SU-DHL-6 (cell line): Measurements from ENCODE around the gene TOLLIP.

Experiments used
- H2AFZ ChIP-seq: fragments of 200-600 bp; sonication (generic); 2 replicates; pipeline ENCODE4 v1.6.1; 2014; ENCODE audit warnings: low read depth, mild to moderate bottlenecking, moderate library complexity, mixed read lengths, antibody characterized with exemption, low read length; ENCODE audit not compliant: severe bottlenecking
- H3F3A ChIP-seq: fragments of 200-600 bp; shearing (Covaris generic); 2 replicates; pipeline ENCODE4 v1.6.0; 2016; ENCODE audit warnings: antibody characterized with exemption, mild to moderate bottlenecking; ENCODE audit not compliant: insufficient read depth
- H3K27ac ChIP-seq: fragments of 200-600 bp; sonication (generic); 2 replicates; pipeline ENCODE4 v1.5.1; 2016; ENCODE audit warnings: low read depth, mild to moderate bottlenecking, low read length, moderate library complexity, mixed read lengths
- H3K27me3 ChIP-seq: fragments of 200-600 bp; sonication (generic), shearing (Covaris generic); 2 replicates; pipeline ENCODE4 v1.6.0; 2014; ENCODE audit warnings: mild to moderate bottlenecking, low read length
- H3K36me3 ChIP-seq: fragments of 200-600 bp; sonication (generic); 2 replicates; pipeline ENCODE4 v1.6.1; 2014; ENCODE audit warnings: mild to moderate bottlenecking, low read length, mixed read lengths
- H3K4me2 ChIP-seq: fragments of 300-600, 200-600 bp; shearing (Covaris generic), sonication (generic); 2 replicates; pipeline ENCODE4 v1.6.0; 2014; ENCODE audit warnings: low read length, low read depth, mild to moderate bottlenecking; ENCODE audit not compliant: poor library complexity, severe bottlenecking
- H3K4me3 ChIP-seq: fragments of 200-600 bp; sonication (generic); 2 replicates; pipeline ENCODE4 v1.5.1; 2014; ENCODE audit warnings: antibody characterized with exemption, low read length, mild to moderate bottlenecking, mixed read lengths; ENCODE audit not compliant: insufficient read depth, poor library complexity, severe bottlenecking
- H3K79me2 ChIP-seq: fragments of 200-600 bp; sonication (generic); 2 replicates; pipeline ENCODE4 v1.6.1; 2014; ENCODE audit warnings: mild to moderate bottlenecking, low read length, moderate library complexity; ENCODE audit not compliant: insufficient read depth
- H3K9ac ChIP-seq: fragments of 200-600 bp; sonication (generic); 2 replicates; pipeline ENCODE4 v1.7.0; 2014; ENCODE audit warnings: mild to moderate bottlenecking, low read length
- H3K9me2 ChIP-seq: fragments of 200-600 bp; sonication (generic); replicated peaks from 2 replicates; pipeline ENCODE4 v1.6.1; 2014; ENCODE audit warnings: low read length; ENCODE audit not compliant: insufficient read depth
- H3K9me3 ChIP-seq: fragments of 200-600 bp; sonication (generic); 2 replicates; pipeline ENCODE4 v1.6.1; 2014; ENCODE audit warnings: low read length, mixed read lengths; ENCODE audit not compliant: insufficient read depth
- H4K20me1 ChIP-seq: fragments of 200-600 bp; sonication (generic); 2 replicates; pipeline ENCODE4 v1.6.1; 2014; ENCODE audit warnings: low read depth, mild to moderate bottlenecking, antibody characterized with exemption, low read length, moderate library complexity, mixed read lengths
- CTCF ChIP-seq: fragments of 200-600 bp; sonication (generic); IDR thresholded peaks from one replicate; pipeline ENCODE4 v1.5.1; 2017; ENCODE audit warnings: antibody characterized with exemption, mild to moderate bottlenecking, low read length, moderate library complexity; ENCODE audit not compliant: insufficient read depth, poor library complexity, severe bottlenecking
- EZH2phosphoT487 ChIP-seq: fragments of 200-600 bp; sonication (generic), shearing (Covaris generic); conservative IDR thresholded peaks from 2 replicates; pipeline ENCODE4 v1.6.1; 2018; ENCODE audit warnings: mild to moderate bottlenecking, antibody characterized with exemption, low read length, moderate library complexity, mixed read lengths

Gene TOLLIP

DNA sequence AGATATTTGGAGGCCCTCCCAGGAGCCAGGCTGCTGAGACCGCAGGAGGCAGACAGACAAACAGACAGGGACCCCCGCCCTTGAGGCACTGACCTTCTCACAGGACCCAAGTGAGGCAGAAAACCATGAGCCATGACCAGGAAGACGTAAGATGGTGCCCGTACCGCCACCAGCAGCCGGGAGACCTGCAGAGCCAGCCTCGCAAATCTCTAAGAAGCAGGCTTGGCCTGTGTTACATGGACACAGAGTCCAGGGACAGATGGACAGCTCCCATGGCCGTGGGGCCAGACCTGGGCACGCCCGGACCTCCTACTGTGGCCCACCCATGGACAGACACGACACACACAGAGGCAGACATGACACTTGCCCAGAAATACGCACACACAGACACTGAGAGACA, 30.7 kb upstream of the TOLLIP start:
- Histone ChIP-seq H3K4me3 (no peak overlapping the region), H3K9ac (no peak overlapping the region), H3K9me2 (no peaks in the 10 kb centered on the region), H3K27me3 (no peaks in the 10 kb centered on the region), H3K4me2 (no peak overlapping the region), H3F3A (no peaks in the 10 kb centered on the region), H3K36me3 (no peaks in the 10 kb centered on the region), H4K20me1 (no peaks in the 10 kb centered on the region), H3K9me3 (no peaks in the 10 kb centered on the region), H3K79me2 (no peaks in the 10 kb centered on the region), H2AFZ (no peak overlapping the region), H3K27ac (no peak overlapping the region)
- TF ChIP-seq CTCF = no peak
- no peak for TF ChIP-seq EZH2phosphoT487

GRCh38 chr11:1339066-1339675, 29.7 kb upstream of the TOLLIP start:
- Histone ChIP-seq H3K4me2 (no peak overlapping the region), H3K27ac (no peak overlapping the region), H3K4me3 (no peak overlapping the region)

GRCh38 chr11:1338201-1339065, 29.0 kb upstream of the TOLLIP start:
- Histone ChIP-seq H3K9ac (no peak overlapping the region), H3K9me3 (no peaks in the 10 kb centered on the region), H3K27me3 (no peaks in the 10 kb centered on the region), H3K27ac (no peak overlapping the region), H3F3A (no peaks in the 10 kb centered on the region), H3K36me3 (no peaks in the 10 kb centered on the region), H3K79me2 (no peaks in the 10 kb centered on the region), H3K9me2 (no peaks in the 10 kb centered on the region), H3K4me3 (no peak overlapping the region), H3K4me2 (no peak overlapping the region), H4K20me1 (no peaks in the 10 kb centered on the region), H2AFZ (no peak overlapping the region)
- TF ChIP-seq EZH2phosphoT487 (no peak), CTCF (no peak)

More at GRCh38 chr11:1339066-1339675, 29.7 kb upstream of the TOLLIP start:
- Histone ChIP-seq H3K9me2 (no peaks in the 10 kb centered on the region), H3K79me2 (no peaks in the 10 kb centered on the region), H3K36me3 (no peaks in the 10 kb centered on the region), H3F3A (no peaks in the 10 kb centered on the region), H4K20me1 (no peaks in the 10 kb centered on the region), H3K9ac (no peak overlapping the region), H2AFZ (no peak overlapping the region), H3K9me3 (no peaks in the 10 kb centered on the region), H3K27me3 (no peaks in the 10 kb centered on the region)
- TF ChIP-seq EZH2phosphoT487 (no peak), CTCF (no peak)
